CD4-positive, alpha-beta T cell treated with Interleukin-17A for 4 hours (primary cell): ENCODE measurements around the gene SH3TC1.

Experiments used
- DNase-seq: peaks from one replicate; pipeline ENCODE4 v3.0.0-alpha.2; 2020; ENCODE audit warnings: mixed read lengths

The SH3TC1 gene

DNA sequence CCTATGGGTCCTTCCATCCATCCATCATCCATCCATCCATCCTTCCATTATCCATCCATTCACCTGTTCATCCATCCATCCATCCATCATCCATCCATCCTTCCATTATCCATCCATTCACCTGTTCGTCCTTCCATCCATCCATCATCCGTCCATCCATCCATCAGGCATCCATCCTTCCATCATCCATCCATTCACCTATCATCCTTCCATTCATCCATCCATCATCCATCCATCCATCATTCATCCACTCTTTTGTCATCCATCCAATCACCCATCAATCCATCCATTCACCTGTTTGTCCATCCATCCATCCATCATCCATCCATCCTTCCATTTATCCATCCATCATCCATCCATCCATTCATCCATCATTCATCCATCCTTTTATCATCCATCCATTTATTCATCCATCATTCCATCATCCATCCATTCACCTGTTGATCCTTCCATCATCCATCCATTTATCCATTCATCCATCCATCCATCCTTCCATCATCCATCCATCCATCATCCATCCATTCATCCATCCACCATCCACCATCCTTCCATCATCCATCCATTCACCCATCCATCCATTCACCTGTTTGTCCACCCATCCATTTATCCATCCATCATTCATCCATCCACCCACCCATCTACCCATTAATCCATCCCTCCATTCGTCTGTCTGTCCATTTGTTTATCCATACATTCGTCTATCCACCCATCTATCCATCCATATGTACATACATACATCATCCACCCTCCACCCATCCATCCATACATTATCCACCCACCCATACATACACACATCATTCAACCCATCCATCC lies 34.8 kb downstream of the SH3TC1 start:
- no peak for DNase-seq

DNA sequence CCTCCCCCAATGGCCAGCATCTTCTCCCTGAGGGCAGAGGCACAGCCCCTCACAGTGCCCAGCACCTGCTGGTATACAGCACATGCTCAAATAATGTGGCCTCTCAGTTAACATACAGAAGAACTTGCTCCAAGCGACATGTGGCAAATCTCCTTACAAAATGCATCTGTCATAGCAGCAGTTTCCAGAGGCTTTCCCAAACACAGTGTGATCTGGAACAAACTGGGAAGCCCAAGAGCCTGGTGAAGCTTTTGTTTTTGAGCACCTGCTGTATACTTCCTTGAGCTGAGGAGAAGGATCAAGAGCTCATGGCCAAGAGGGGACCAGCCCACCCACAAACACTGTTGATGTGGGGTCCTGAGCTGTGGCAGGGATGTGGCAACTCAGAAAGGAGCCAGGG lies 35.6 kb downstream of the SH3TC1 start:
- DNase-seq: no peak

DNA sequence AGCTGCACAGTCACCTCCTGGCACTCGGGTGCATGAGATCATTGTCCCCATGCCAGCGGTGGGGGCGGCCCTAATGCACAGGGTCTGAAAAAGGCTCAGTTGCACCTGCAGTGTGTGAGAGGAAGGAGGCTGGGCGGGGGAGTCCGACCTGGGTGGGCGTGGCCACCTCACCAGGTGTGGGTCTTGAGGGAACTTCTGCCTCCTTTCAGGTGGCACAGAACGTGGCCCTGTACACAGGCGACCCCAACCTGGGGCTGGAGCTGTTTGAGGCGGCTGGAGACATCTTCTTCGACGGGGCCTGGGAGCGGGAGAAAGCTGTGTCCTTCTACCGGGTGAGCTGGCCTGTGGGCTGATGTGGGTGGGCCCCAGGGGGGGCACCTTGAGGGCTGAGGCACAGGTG lies 36.1 kb downstream of the SH3TC1 start:
- no peak for DNase-seq

DNA sequence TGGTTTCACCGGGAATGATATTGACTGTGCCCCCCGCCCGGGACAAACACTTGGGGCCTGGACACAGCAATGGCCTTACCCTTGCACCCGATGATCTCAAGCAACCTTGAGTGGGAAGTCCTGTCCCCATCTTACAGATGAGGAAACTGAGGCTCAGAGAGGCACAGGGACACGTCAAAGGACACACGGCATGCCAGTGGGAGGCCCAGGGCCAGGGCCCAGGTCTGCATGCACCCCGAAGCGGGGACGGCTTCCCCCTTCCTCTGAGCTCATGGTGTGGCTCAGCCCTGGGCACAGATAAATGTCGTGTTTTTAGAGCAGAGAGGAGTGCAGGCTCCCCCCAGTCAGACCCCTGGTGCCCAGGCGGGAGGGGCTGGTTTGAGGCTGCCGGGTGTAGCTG lies 36.6 kb downstream of the SH3TC1 start:
- no peak for DNase-seq

- no peak for DNase-seq
Observed at GRCh38 chr4:8236106-8236919, 37.2 kb downstream of the SH3TC1 start.

GRCh38 chr4:8236920-8237195 lies 37.8 kb downstream of the SH3TC1 start:
- DNase-seq: no peak

DNA sequence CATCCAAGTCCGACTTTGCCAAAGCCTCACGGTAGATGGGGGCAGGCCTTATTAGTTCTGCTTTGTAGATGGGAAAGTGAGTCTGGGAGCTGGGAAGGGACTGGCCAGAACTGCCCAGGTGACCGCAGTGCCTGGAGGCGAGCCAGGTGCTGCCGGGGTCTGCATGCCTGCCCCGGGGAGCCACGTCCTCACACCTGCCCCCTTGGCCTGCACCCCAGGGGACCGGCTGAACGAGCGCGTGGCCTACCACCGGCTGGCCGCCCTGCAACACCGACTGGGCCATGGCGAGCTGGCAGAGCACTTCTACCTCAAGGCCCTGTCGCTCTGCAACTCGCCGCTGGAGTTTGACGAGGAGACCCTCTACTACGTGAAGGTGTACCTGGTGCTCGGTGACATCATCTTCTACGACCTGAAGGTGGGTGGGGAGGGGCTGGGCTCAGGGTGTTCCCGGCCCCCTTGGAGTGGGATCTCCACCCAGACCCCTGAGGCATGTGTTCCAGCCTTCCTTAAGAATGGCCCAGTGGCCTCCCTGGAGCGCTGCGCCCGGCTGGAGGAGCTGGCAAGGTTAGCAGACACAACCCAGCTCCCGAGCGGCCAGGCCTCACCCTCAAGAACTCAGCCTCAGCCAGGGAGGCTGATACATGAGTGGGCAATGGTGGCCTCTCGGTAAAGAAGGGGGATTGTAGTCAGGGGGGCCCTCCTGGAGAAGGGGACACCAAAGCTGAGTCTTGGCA lies 38.3 kb downstream of the SH3TC1 start:
- DNase-seq: no peak

DNA sequence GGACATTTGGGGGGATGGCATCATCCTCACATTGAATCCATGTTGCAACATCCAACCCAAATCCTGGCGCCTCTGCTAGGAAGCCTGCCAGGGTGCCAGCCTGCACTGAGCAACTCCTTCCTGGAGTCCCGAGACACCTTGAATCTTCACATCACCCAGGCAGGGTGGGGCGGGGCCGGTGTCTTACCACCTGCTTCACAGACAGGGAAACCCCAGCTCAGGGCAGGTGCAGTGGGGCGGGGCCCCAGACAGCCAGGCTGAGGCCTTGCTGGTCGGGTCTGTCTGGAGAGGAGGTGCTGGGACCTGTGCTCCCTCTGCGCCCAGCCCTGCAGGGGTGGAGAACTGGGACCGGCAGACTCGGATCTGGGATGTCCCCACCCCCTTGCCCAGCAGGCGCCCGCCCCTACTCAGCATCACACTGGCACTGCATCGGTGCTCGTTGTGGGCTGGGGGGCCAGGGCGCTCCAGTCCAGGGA lies 39.0 kb downstream of the SH3TC1 start:
- peak; percentile 18 for DNase-seq

DNA sequence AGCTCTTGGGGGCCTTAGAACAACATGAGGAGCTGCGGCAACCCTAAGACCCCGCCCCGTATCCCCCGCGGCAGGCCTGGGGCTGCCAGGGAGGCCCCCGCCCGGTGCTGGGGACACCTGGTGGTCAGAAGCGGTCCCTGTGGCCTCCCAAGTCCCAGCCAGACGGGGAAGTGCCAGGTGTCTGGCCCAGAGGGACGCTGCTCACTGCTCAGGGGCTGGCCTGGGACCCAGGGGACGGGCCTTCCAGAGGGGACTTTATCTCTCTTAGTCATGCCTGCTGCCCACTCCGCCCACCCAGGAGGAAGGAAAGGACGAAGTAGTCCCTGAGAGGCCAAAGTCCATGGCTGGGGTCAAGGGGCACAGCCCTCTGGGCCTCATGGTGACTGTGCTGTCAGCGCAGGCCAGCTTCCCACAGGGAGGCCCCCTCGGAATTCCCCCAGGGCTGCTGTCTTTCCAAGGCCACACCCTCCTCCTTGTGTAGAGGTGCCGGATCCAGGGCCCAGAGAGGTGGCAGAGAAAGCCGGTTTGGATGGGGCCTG lies 39.5 kb downstream of the SH3TC1 start:
- no peak for DNase-seq

GRCh38 chr4:8239226-8239625 lies 40.1 kb downstream of the SH3TC1 start:
- DNase-seq: no peak

GRCh38 chr4:8239661-8240060 lies 40.6 kb downstream of the SH3TC1 start:
- no peak for DNase-seq

- DNase-seq: no peak
Observed at GRCh38 chr4:8240211-8241041, 41.3 kb downstream of the SH3TC1 start.

DNA sequence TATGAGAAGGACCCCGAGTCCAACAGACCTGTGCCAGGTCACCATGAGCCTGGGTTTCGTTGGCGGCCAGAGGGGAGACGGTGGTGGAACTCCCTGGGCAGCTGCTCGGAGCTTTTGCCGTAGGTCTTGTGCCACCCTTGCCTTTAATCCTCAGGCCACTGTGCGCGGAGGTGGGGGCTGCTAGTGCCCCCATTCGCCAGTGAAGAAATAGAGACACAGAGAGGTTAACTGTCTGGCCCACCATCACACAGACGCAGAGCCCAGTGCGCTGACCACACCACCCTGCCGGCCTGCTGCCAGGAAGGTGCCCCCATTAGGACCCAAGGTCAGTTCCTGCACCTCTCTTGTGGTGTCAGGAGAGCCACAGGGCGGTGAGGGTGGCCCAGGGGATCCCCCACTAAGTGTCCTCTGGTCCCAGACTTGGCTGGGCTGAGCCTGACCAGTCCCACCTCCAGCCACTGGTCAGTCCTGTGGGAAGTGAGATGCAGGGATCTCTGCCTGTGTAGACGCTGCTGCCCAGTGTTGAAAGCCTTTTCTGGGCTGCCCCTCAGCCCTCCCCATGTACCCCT lies 42.2 kb downstream of the SH3TC1 start:
- DNase-seq: no peak

- DNase-seq: peak; percentile 87
Observed at GRCh38 chr4:8241895-8242696, 43.0 kb downstream of the SH3TC1 start.

- no peak for DNase-seq
Observed at GRCh38 chr4:8242782-8243560, 43.9 kb downstream of the SH3TC1 start.

DNA sequence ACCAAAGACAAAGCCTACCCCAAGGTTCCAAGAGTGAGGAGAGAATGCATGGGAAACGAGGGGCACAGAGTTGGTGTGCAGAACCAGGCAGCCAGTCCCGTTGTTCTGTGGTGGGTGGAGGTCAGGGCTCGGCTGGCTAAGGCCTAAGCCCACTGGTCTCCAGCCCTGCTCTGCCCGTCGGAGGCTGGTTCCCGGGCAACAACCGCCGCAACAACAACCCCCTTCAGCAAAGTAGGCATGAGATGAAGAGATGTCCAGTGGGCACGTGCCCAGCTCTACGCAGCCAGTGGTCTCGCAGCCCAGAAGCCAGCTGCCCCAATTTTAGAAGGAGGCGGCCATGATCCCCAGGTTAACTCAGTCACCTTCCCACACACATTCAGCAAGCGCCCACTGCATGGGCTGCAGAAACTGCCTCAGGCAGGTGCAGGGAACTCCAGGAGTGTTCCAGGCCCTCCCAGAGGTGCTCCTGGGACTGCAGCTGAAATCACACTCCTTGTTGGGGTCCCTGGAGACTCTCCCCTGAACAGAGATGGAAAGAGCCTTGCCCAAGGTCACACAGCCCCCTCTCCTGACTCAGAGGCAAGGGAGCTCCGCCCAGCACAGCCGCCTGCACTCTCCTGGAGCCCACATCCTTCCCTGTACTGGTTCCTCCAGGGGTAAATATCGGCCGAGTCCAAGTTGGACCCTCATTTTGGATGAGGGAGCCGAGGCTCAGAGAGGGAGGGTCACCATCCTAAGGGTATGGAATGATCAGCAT lies 45.1 kb downstream of the SH3TC1 start:
- DNase-seq: no peak

- no peak for DNase-seq
Observed at GRCh38 chr4:8244931-8245460, 45.9 kb downstream of the SH3TC1 start.

DNA sequence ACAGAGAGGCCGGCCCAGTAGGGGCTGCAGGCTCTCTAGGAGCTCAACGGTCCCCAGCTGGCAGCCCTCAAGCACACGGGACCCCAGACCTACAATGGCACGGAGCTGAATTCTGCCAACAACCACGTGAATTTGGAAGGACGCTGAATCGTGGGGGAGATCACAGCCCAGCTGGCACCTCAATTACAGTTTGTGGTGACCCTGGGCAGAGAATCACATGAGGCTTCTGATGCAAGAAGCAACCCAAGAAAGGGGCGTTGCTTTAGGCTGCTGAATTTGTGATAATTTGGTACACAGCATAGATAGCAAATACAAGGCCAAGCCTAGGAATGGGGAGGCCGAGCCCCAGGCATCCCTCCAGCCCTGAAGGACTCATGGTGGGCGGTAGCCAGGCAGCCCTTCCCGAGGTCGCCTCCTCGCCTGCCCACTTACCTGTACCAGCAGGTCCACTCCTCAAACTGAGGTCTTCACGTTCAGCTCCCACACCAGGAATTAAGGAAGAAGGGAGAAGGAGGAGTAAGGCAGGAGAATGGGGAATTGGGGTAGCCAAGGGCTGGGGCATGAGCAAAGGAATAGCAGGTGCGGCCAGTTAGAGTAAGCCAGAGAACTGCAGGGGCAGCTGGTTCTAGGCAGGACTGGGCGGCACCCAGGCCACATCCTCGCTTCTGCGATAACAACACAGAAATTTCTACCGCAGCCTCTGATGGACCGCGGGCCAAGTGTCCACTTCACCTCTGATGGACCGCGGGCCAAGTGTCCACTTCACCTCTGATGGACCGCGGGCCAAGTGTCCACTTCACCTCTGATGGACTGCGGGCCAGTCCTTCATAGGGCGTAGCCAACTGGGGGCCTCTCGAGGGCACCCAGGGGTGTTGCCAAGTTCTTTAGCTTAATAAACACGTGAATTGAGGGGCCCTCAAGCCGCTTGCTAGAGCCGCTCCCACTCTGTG lies 47.1 kb downstream of the SH3TC1 start:
- DNase-seq: no peak
